GM12875 (cell line): ENCODE data around the gene E2F2.

Experiments
- H3K4me3 ChIP-seq: one replicate; pipeline ENCODE4 v1.5.1; 2011; ENCODE audit warnings: low read depth, low read length, control low read depth
- TF ChIP-seq, protein P1 (sequence below): IDR thresholded peaks from 2 replicates; pipeline ENCODE4 v1.5.1; 2011; ENCODE audit warnings: low read depth, mild to moderate bottlenecking, control low read depth, inconsistent platforms, low read length, moderate library complexity, borderline replicate concordance; ENCODE audit not compliant: insufficient read depth

E2F2 gene

GRCh38 chr1:23524163-23524562, 6.9 kb downstream of the E2F2 start:
- no peak overlapping the region for H3K4me3 ChIP-seq
- TF ChIP-seq, protein P1, sequence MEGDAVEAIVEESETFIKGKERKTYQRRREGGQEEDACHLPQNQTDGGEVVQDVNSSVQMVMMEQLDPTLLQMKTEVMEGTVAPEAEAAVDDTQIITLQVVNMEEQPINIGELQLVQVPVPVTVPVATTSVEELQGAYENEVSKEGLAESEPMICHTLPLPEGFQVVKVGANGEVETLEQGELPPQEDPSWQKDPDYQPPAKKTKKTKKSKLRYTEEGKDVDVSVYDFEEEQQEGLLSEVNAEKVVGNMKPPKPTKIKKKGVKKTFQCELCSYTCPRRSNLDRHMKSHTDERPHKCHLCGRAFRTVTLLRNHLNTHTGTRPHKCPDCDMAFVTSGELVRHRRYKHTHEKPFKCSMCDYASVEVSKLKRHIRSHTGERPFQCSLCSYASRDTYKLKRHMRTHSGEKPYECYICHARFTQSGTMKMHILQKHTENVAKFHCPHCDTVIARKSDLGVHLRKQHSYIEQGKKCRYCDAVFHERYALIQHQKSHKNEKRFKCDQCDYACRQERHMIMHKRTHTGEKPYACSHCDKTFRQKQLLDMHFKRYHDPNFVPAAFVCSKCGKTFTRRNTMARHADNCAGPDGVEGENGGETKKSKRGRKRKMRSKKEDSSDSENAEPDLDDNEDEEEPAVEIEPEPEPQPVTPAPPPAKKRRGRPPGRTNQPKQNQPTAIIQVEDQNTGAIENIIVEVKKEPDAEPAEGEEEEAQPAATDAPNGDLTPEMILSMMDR, result no peak

DNA sequence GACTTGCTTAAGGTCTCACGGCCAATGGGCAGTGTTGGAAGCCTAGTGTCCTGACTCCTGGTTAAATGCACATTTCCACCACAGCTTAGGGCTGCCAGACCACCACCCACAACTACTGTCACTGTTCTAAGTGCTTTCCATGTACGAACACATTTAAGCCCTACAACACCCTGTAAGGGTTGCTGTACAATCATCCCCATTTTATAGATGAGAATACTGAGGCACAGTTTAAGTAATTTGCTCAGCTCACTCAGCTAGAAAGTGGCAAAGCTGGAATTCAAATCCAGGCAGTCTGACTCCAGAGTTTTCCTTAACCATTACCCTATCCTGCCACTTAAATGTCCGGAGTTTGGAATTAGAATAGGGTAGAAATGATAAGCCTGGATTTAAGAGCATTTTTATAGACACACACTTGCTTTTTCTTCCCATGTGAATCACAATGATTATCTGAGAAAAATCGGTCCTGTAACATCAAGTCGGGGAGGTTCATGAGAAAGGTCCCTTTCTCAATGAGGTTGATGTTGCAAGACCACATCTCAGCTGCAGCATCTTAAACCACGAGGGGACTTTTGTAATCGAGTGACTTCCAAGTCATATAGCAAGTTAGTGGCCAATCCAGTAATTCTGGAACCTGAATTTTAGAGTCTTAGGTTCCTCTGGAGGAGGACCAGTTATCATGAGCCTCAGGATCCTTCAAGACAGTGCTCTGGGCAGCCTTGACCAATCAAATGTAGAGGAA, 8.6 kb downstream of the E2F2 start:
- H3K4me3 ChIP-seq, result no peak overlapping the region
- TF ChIP-seq, protein P1, result no peak

- no peak overlapping the region for H3K4me3 ChIP-seq
- TF ChIP-seq, protein P1, result no peak
Measured at GRCh38 chr1:23521588-23521987, 9.4 kb downstream of the E2F2 start.

DNA sequence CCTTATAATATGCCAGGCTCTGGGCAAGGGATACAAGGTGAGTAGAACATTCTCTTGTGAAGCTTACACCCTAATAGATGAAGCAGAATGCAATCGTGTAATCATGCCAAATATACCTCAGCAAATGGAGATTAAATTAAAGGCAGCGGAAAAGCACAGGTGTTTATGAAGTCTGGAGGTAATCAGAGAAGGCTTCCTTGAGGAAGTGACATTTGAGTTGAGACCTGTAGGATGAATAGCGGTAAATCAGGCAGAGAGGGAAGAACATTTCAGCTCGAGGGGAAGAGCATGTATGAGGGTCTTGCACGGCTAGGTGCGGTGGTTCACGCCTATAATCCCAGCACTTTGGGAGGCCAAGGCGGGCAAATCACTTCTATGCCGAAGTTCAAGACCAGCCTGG, 13.5 kb downstream of the E2F2 start:
- no peak overlapping the region for H3K4me3 ChIP-seq
- TF ChIP-seq, protein P1, result no peak

DNA sequence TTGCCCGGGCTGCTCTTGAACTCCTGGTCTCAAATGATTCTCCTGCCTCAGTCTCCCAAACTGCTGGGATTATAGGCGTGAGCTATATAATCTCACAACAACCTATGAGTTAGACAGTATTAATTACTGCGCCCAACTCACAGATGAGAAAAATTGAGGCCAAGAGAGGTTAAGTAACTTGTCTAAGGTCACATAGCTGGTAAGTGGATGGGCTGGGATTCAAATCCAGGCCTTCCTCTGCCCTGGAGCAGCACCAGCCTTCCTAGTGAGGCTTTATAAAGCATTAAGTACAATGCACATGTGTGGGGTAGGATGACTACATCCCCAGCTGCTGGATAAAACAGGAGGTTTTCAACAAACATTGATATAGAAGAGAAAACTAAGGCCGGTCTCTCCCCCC, 15.1 kb downstream of the E2F2 start:
- TF ChIP-seq, protein P1, result no peak
- H3K4me3 ChIP-seq, result no peak overlapping the region

DNA sequence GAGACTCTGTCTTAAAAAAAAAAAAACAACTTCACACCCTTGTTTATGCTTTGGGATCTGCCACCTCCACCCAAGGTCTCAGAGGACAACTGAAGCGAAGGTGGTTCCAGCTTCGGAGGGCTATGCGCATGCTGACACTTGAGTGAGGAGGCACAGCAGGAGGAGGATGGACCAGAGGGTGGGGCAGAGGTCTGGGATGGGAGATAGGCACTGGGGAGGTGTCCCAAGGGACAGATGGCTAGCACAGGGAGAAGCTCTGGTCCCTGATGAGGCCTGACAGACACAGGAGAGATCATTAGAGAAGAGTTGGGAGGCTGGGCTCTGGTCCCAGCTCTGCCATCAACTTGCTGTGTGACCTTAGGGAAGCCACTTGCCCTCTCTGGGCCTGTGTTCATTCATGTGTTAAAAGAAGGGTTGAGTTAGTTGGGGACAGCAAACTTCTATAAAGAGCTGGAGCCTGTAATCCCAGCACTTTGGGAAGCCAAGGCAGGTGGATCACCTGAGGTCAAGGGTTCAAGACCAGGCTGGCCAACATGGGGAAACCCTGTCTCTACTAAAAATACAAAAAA, 16.8 kb downstream of the E2F2 start:
- no peak overlapping the region for H3K4me3 ChIP-seq
- TF ChIP-seq, protein P1, result no peak

DNA sequence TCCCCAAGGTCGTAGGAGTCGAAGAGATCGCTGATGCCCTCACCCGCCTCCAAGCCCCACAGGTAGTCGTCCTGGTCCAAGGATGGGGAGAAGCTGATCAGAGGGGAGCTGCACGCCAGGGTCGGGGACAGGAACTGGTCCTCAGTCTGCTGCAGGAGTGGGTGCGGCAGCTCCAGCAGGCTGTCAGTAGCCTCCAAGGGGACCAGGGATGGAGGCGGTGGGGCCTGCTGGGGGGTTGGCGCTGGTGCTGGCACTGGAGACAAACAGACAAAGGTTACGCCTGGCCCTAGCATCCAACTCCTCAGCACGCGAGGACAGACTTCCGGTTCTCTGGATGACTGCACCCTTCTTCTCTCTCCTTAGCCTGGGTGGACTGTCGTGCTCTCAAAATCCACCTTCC, 21.1 kb downstream of the E2F2 start:
- TF ChIP-seq, protein P1, result no peak
- H3K4me3 ChIP-seq, result no peak overlapping the region
